GM23338 (cell line): Measurements from ENCODE around the gene COA1. TPM values are rescaled to one million over a fixed set of nuclear protein-coding genes. Genes with fewer than 3 reads are reported as not detected.
"Not testable (repeated sequence)": the region's sequence is repeated elsewhere in the genome, so short reads cannot be mapped to it uniquely, and the experiment has no call there.

ENCODE experiments used
- ATAC-seq: fragments of 200-7000 bp; cut with Tn5 transposase; 3 replicates; pipeline ENCODE4 v1.9.1; 2020
- DNase-seq: peaks from one replicate; pipeline ENCODE4 v3.0.0-alpha.2; 2015; ENCODE audit warnings: low spot score
- H2AFZ ChIP-seq: fragments of 200-600 bp; sonication (generic); 2 replicates; pipeline ENCODE4 v1.8.0; 2016; ENCODE audit warnings: antibody characterized with exemption, mild to moderate bottlenecking, moderate library complexity
- H3F3A ChIP-seq: fragments of 200-600 bp; sonication (generic); replicated peaks from 2 replicates; pipeline ENCODE4 v1.8.0; 2017; ENCODE audit warnings: antibody characterized with exemption, mixed run types, low read depth
- H3K27ac ChIP-seq: fragments of 200-600 bp; sonication (generic); 2 replicates; pipeline ENCODE4 v1.6.1; 2016; ENCODE audit warnings: low read depth
- H3K27me3 ChIP-seq: fragments of 200-600 bp; sonication (generic); 2 replicates; pipeline ENCODE4 v1.8.0; 2016; ENCODE audit warnings: mild to moderate bottlenecking, mixed run types, moderate library complexity; ENCODE audit not compliant: insufficient read depth
- H3K36me3 ChIP-seq: fragments of 200-600 bp; sonication (generic); 2 replicates; pipeline ENCODE4 v1.8.0; 2016; ENCODE audit warnings: mild to moderate bottlenecking; ENCODE audit not compliant: insufficient read depth
- H3K4me1 ChIP-seq: fragments of 200-600 bp; sonication (generic); 2 replicates; pipeline ENCODE4 v1.8.0; 2016; ENCODE audit warnings: mild to moderate bottlenecking, moderate library complexity; ENCODE audit not compliant: insufficient read depth
- H3K4me2 ChIP-seq: fragments of 200-600 bp; sonication (generic); 2 replicates; pipeline ENCODE4 v1.7.1; 2017; ENCODE audit warnings: mixed run types
- H3K4me3 ChIP-seq: fragments of 200-600 bp; sonication (generic); 2 replicates; pipeline ENCODE4 v1.6.1; 2016; ENCODE audit warnings: mixed run types
- H3K79me2 ChIP-seq: fragments of 200-600 bp; sonication (generic); replicated peaks from 2 replicates; pipeline ENCODE4 v1.8.0; 2017; ENCODE audit warnings: mild to moderate bottlenecking; ENCODE audit not compliant: insufficient read depth
- H3K9me2 ChIP-seq: fragments of 200-600 bp; sonication (generic); 2 replicates; pipeline ENCODE4 v1.8.0; 2017; ENCODE audit not compliant: insufficient read depth
- H4K20me1 ChIP-seq: fragments of 200-600 bp; sonication (generic); replicated peaks from 2 replicates; pipeline ENCODE4 v1.8.0; 2017; ENCODE audit warnings: mild to moderate bottlenecking; ENCODE audit not compliant: insufficient read depth
- H3K27ac Mint-ChIP-seq: 2 replicates; pipeline ENCODE4 v1.8.0; 2020; ENCODE audit warnings: inconsistent platforms, mild to moderate bottlenecking, moderate library complexity, mixed read lengths
- H3K27me3 Mint-ChIP-seq: 3 replicates; pipeline ENCODE4 v1.8.0; 2022; ENCODE audit warnings: low read depth, mild to moderate bottlenecking, moderate library complexity, mixed read lengths, inconsistent platforms; ENCODE audit not compliant: insufficient read depth, poor library complexity
- H3K36me3 Mint-ChIP-seq: 3 replicates; pipeline ENCODE4 v1.8.0; 2021; ENCODE audit warnings: low read depth, mild to moderate bottlenecking, inconsistent platforms, moderate library complexity, mixed read lengths
- H3K4me1 Mint-ChIP-seq: 3 replicates; pipeline ENCODE4 v1.8.0; 2020; ENCODE audit warnings: mild to moderate bottlenecking, inconsistent platforms, mixed read lengths
- H3K4me3 Mint-ChIP-seq: 3 replicates; pipeline ENCODE4 v1.8.0; 2021; ENCODE audit warnings: moderate library complexity, mild to moderate bottlenecking, inconsistent platforms, mixed read lengths
- H3K9me3 Mint-ChIP-seq: 3 replicates; pipeline ENCODE4 v1.8.0; 2020; ENCODE audit warnings: moderate library complexity, mild to moderate bottlenecking, inconsistent platforms, mixed read lengths
- CREB1 ChIP-seq: fragments of 250-450 bp; sonication (Bioruptor Pico); IDR thresholded peaks from 2 replicates; pipeline ENCODE4 v1.5.0; 2020; ENCODE audit warnings: low read depth, mild to moderate bottlenecking, moderate library complexity
- CTCF ChIP-seq, 2 experiments: fragments of 200-600 bp in 1 of 2; sonication (generic) in 1 of 2; conservative IDR thresholded peaks; 2 replicates each; pipeline versions ENCODE4 v1.5.1 to v1.6.1; 2016 to 2017; ENCODE audit warnings: antibody characterized with exemption in 2 of 2, low read depth in 2 of 2, mild to moderate bottlenecking in 2 of 2, moderate library complexity in 1 of 2
- EZH2 ChIP-seq: fragments of 200-600 bp; sonication (generic); IDR thresholded peaks from one replicate; pipeline ENCODE4 v1.8.0; 2017; ENCODE audit warnings: antibody characterized with exemption, mild to moderate bottlenecking, low read depth; ENCODE audit not compliant: unreplicated experiment
- JUNB ChIP-seq: IDR thresholded peaks from one replicate; pipeline ENCODE4 v1.6.1; 2016; ENCODE audit warnings: antibody characterized with exemption; ENCODE audit not compliant: unreplicated experiment
- NANOG ChIP-seq: IDR thresholded peaks from 2 replicates; pipeline ENCODE4 v1.6.1; 2016; ENCODE audit warnings: antibody characterized with exemption, borderline replicate concordance
- POLR2AphosphoS5 ChIP-seq: IDR thresholded peaks from 2 replicates; pipeline ENCODE4 v1.6.1; 2016; ENCODE audit warnings: antibody characterized with exemption, low read depth
- REST ChIP-seq: IDR thresholded peaks from one replicate; pipeline ENCODE4 v1.6.1; 2018; ENCODE audit warnings: antibody characterized with exemption; ENCODE audit not compliant: unreplicated experiment
- STAT1 ChIP-seq: IDR thresholded peaks from one replicate; pipeline ENCODE4 v1.6.1; 2016; ENCODE audit warnings: antibody characterized with exemption; ENCODE audit not compliant: unreplicated experiment
- ZNF114 ChIP-seq: fragments of 250-450 bp; sonication (Bioruptor Pico); IDR thresholded peaks from 2 replicates; pipeline ENCODE4 v1.5.0; 2020; ENCODE audit warnings: mild to moderate bottlenecking, moderate library complexity
- polyA plus RNA-seq: library from polyadenylated mRNA; unstranded; fragments of >200 nt; fragmentation: Nextera tagmentation; extraction: Ambion mirVana; gene quantifications from 2 replicates; pipeline ENCODE4 v1.2.1, GENCODE V29; 2016
- total RNA-seq: library from RNA; depleted of rRNA; stranded (reverse); fragments of >200 nt; shearing (Covaris generic); gene quantifications from 2 replicates; pipeline ENCODE4 v1.2.3, GENCODE V29; 2014
- TF ChIP-seq, protein P1 (sequence below): fragments of 250-450 bp; sonication (Bioruptor Pico); IDR thresholded peaks from 2 replicates; pipeline ENCODE4 v1.5.0; 2020; ENCODE audit warnings: mild to moderate bottlenecking, moderate library complexity

Gene COA1
- total and polyA plus RNA-seq, 2 experiments from 2014 or later, result 156 to 158 TPM

GRCh38 chr7:43687866-43688265 is 41.5 kb downstream of the COA1 start:
- H3K27me3 ChIP-seq, H3K4me1 Mint-ChIP-seq, H3K4me1 ChIP-seq, H3K4me2 ChIP-seq, H3K27ac Mint-ChIP-seq, H3K9me2 ChIP-seq, H3K4me3 Mint-ChIP-seq, H3K4me3 ChIP-seq, ATAC-seq, H3K27ac ChIP-seq, DNase-seq, H3K27me3 Mint-ChIP-seq, H2AFZ ChIP-seq, H3K36me3 ChIP-seq, H3F3A ChIP-seq: not testable (repeated sequence)
- Histone ChIP-seq H4K20me1 (peaks cover 25% of the 10 kb centered on the region), H3K79me2 (peaks cover 98% of the 10 kb centered on the region)
- peaks cover 22% of the 10 kb centered on the region for H3K9me3 Mint-ChIP-seq
- H3K36me3 Mint-ChIP-seq, result peaks cover 35% of the 10 kb centered on the region

GRCh38 chr7:43686991-43687390 is 42.3 kb downstream of the COA1 start:
- no peak overlapping the region for H3K4me3 ChIP-seq
- peaks cover 19% of the 10 kb centered on the region for H4K20me1 ChIP-seq
- ATAC-seq (no peak), DNase-seq (no peak)
- H3K36me3 ChIP-seq, result no peaks in the 10 kb centered on the region
- H3K9me2 ChIP-seq, result no peaks in the 10 kb centered on the region
- 0 out of 2 replicates have a peak, but pooled peaks cover 6% of the 10 kb centered on the region for H3K4me1 ChIP-seq
- H3K27me3 ChIP-seq, result no peaks in the 10 kb centered on the region
- no peak overlapping the region for H3K4me3 Mint-ChIP-seq
- no peak overlapping the region for H3K27ac Mint-ChIP-seq
- H3K4me1 Mint-ChIP-seq, result peaks cover 5% of the 10 kb centered on the region
- H3K79me2 ChIP-seq, result peaks cover 98% of the 10 kb centered on the region
- H3K36me3 Mint-ChIP-seq, result peaks cover 35% of the 10 kb centered on the region
- H2AFZ ChIP-seq, result no peak overlapping the region
- H3K27ac ChIP-seq, result no peak overlapping the region
- H3K9me3 Mint-ChIP-seq, result peaks cover 22% of the 10 kb centered on the region
- H3K27me3 Mint-ChIP-seq, result no peaks in the 10 kb centered on the region
- no peak overlapping the region for H3K4me2 ChIP-seq
- H3F3A ChIP-seq, result no peaks in the 10 kb centered on the region
- TF ChIP-seq REST (no peak), CREB1 (CRISPR knock-in tag) (no peak), JUNB (no peak), CTCF (conservative IDR thresholded peaks at IDR 0.05; ENCODE audit: low read depth in 2 of 2) (no peak), STAT1 (no peak), ZNF114 (no peak), POLR2AphosphoS5 (no peak), NANOG (no peak), EZH2 (no peak)
- TF ChIP-seq, protein P1, sequence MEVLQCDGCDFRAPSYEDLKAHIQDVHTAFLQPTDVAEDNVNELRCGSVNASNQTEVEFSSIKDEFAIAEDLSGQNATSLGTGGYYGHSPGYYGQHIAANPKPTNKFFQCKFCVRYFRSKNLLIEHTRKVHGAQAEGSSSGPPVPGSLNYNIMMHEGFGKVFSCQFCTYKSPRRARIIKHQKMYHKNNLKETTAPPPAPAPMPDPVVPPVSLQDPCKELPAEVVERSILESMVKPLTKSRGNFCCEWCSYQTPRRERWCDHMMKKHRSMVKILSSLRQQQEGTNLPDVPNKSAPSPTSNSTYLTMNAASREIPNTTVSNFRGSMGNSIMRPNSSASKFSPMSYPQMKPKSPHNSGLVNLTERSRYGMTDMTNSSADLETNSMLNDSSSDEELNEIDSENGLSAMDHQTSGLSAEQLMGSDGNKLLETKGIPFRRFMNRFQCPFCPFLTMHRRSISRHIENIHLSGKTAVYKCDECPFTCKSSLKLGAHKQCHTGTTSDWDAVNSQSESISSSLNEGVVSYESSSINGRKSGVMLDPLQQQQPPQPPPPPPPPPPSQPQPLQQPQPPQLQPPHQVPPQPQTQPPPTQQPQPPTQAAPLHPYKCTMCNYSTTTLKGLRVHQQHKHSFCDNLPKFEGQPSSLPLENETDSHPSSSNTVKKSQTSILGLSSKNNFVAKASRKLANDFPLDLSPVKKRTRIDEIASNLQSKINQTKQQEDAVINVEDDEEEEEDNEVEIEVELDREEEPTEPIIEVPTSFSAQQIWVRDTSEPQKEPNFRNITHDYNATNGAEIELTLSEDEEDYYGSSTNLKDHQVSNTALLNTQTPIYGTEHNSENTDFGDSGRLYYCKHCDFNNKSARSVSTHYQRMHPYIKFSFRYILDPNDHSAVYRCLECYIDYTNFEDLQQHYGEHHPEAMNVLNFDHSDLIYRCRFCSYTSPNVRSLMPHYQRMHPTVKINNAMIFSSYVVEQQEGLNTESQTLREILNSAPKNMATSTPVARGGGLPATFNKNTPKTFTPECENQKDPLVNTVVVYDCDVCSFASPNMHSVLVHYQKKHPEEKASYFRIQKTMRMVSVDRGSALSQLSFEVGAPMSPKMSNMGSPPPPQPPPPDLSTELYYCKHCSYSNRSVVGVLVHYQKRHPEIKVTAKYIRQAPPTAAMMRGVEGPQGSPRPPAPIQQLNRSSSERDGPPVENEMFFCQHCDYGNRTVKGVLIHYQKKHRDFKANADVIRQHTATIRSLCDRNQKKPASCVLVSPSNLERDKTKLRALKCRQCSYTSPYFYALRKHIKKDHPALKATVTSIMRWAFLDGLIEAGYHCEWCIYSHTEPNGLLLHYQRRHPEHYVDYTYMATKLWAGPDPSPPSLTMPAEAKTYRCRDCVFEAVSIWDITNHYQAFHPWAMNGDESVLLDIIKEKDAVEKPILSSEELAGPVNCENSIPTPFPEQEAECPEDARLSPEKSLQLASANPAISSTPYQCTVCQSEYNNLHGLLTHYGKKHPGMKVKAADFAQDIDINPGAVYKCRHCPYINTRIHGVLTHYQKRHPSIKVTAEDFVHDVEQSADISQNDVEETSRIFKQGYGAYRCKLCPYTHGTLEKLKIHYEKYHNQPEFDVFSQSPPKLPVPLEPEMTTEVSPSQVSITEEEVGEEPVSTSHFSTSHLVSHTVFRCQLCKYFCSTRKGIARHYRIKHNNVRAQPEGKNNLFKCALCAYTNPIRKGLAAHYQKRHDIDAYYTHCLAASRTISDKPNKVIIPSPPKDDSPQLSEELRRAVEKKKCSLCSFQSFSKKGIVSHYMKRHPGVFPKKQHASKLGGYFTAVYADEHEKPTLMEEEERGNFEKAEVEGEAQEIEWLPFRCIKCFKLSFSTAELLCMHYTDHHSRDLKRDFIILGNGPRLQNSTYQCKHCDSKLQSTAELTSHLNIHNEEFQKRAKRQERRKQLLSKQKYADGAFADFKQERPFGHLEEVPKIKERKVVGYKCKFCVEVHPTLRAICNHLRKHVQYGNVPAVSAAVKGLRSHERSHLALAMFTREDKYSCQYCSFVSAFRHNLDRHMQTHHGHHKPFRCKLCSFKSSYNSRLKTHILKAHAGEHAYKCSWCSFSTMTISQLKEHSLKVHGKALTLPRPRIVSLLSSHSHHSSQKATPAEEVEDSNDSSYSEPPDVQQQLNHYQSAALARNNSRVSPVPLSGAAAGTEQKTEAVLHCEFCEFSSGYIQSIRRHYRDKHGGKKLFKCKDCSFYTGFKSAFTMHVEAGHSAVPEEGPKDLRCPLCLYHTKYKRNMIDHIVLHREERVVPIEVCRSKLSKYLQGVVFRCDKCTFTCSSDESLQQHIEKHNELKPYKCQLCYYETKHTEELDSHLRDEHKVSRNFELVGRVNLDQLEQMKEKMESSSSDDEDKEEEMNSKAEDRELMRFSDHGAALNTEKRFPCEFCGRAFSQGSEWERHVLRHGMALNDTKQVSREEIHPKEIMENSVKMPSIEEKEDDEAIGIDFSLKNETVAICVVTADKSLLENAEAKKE (CRISPR knock-in tag), result no peak
